ENCODE results near the gene GCDH.

GCDH gene

DNA sequence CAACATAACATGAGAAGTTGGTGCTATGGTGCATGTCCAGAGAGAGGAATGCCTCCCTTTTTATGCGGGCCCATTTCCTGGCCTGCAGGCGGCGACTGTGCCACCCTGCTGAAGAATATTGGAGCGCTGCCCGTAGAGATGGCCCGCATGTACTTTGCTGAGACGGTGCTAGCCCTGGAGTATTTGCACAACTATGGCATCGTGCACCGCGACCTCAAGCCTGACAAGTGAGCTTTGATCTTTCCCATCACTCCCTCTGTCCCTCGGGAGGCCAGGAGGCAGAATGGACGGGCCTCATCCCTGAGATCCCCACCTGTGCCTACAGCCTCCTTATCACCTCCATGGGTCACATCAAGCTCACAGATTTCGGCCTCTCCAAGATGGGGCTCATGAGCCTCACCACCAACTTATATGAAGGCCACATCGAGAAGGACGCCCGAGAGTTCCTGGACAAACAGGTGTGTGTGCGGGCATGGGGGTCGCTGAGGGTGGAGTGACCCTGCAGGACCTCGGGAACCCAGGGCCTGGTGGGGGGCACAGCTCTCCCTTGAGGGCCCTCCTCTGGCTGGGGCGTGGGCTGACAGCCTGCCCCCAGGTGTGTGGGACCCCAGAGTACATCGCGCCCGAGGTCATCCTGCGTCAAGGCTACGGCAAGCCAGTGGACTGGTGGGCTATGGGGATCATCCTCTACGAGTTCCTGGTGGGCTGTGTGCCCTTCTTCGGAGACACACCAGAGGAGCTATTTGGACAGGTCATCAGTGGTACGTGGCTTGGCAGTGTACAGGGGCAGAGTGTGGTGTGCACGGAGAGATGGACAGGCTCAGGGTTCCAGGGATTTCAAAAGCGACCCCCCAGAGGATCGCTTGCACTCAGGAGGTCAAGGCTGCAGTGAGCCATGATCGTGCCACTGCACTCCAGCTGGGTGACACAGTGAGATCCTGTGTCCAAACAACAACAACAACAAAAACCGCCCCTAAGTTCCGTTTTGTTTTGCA is 25.9 kb upstream of the GCDH start:
- no peaks in the 10 kb centered on the region for H3K36me3 ChIP-seq (ENCODE audit: control insufficient read depth, insufficient read depth, low read length)
- H3K4me3 ChIP-seq (ENCODE audit: low read length), result no peak overlapping the region
- H3K27me3 ChIP-seq (ENCODE audit: control insufficient read depth, insufficient read depth, low read length), result no peaks in the 10 kb centered on the region
- H3K9me3 ChIP-seq (ENCODE audit: control insufficient read depth, low read length), result no peaks in the 10 kb centered on the region
- H3K9ac ChIP-seq (ENCODE audit: low read length), result no peak overlapping the region
- peaks cover 13% of the 10 kb centered on the region for H3K4me1 ChIP-seq (ENCODE audit: control insufficient read depth, insufficient read depth, low read length)

DNA sequence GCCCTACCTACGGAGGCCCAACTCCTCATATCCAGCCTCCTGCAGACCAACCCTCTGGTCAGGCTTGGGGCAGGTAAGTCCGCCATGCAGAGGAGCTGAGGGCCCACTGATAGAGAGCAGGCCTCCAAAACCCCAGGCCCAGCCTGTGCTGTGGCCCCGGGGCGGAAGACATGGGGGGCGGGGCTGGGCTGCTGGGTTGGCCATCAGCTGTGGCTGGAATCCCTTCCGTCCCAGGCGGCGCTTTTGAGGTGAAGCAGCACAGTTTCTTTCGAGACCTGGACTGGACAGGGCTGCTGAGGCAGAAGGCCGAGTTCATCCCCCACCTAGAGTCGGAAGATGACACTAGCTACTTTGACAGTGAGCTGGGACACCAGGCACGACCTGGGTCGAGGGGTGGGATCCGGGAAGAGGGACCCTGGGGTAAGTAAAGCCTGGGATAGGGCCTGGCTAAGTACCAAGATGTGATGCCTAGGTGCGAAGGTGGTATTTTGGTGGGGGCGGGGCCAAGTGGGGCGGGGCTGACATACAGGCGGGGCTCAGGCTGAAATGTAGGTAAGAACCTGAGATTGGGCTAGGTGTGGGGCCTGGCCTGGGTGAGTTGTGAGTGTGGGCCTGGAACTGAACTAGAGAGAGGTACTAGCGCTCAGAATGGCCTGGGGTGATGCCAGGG is 25.1 kb upstream of the GCDH start:
- H3K36me3 ChIP-seq (ENCODE audit: control insufficient read depth, insufficient read depth, low read length), result no peaks in the 10 kb centered on the region
- no peak overlapping the region for H3K9ac ChIP-seq (ENCODE audit: low read length)
- H3K27me3 ChIP-seq (ENCODE audit: control insufficient read depth, insufficient read depth, low read length), result no peaks in the 10 kb centered on the region
- H3K4me3 ChIP-seq (ENCODE audit: low read length), result no peak overlapping the region
- H3K4me1 ChIP-seq (ENCODE audit: control insufficient read depth, insufficient read depth, low read length), result peaks cover 13% of the 10 kb centered on the region
- H3K9me3 ChIP-seq (ENCODE audit: control insufficient read depth, low read length), result no peaks in the 10 kb centered on the region

DNA sequence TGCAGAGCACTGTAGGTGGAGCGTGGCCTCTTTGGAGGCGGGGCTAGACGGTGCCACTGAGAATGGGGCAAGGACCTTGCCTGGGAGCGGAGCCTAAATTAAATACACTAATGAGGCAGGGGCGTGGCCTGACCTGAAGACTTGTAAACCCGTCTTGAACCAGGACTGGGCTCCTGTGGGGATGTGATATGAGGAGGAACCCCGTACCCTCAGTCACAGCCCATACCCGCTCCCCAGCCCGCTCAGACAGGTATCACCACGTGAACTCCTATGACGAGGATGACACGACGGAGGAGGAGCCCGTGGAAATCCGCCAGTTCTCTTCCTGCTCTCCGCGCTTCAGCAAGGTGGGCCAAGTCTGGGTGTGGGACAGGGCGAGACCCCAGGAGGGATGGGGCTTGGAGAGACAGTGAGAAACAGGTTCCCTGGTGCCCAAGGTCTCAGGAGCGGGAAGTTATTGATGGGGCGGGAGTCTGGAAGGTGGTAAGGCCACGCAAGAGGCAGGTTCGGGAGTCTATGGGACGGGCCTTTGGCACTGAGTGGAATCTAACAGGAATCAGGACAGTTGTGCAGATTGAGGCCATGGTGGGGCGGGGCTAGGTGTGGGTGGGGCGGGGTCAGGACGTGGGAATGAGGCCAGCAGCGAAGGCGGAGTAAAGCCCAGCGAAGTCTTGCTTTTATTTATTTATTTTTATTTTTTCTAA is 24.4 kb upstream of the GCDH start:
- no peak overlapping the region for H3K9ac ChIP-seq (ENCODE audit: low read length)
- no peak overlapping the region for H3K4me3 ChIP-seq (ENCODE audit: low read length)
- peaks cover 13% of the 10 kb centered on the region for H3K4me1 ChIP-seq (ENCODE audit: control insufficient read depth, insufficient read depth, low read length)
- no peaks in the 10 kb centered on the region for H3K9me3 ChIP-seq (ENCODE audit: control insufficient read depth, low read length)
- no peaks in the 10 kb centered on the region for H3K27me3 ChIP-seq (ENCODE audit: control insufficient read depth, insufficient read depth, low read length)
- H3K36me3 ChIP-seq (ENCODE audit: control insufficient read depth, insufficient read depth, low read length), result no peaks in the 10 kb centered on the region

DNA sequence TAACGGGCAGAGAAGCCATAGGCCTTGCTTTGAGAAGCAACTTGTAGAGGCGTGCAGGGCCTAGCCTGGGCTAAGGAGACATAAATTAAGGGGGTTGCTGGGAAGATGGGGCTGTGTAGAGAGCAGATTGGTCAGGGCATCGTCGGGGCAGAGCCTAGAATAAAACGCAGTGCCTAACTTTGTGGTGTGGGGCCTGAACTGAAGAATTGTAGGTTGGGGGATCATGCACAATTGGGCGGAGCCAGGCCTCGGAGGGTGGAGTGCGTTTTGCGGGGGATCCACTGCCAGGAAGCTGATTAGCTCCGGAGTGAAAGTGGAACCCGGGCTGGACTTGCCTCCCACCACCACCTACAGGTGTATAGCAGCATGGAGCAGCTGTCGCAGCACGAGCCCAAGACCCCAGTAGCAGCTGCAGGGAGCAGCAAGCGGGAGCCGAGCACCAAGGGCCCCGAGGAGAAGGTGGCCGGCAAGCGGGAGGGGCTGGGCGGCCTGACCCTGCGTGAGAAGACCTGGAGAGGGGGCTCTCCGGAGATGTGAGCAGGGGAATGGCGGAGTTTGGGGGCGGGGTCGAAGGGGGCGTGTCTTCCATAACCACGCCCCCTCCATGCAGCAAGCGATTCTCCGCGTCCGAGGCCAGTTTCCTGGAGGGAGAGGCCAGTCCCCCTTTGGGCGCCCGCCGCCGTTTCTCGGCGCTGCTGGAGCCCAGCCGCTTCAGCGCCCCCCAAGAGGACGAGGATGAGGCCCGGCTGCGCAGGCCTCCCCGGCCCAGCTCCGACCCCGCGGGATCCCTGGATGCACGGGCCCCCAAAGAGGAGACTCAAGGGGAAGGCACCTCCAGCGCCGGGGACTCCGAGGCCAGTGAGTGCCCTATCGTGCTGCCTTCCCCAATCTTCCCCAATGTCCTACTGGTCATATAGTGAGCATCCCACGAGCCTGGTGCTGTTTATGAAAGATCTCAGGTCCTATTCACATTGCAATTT is 23.6 kb upstream of the GCDH start:
- Histone ChIP-seq H3K9ac (ENCODE audit: low read length) (no peak overlapping the region), H3K4me3 (ENCODE audit: low read length) (peak overlapping the region; percentile 22)

DNA sequence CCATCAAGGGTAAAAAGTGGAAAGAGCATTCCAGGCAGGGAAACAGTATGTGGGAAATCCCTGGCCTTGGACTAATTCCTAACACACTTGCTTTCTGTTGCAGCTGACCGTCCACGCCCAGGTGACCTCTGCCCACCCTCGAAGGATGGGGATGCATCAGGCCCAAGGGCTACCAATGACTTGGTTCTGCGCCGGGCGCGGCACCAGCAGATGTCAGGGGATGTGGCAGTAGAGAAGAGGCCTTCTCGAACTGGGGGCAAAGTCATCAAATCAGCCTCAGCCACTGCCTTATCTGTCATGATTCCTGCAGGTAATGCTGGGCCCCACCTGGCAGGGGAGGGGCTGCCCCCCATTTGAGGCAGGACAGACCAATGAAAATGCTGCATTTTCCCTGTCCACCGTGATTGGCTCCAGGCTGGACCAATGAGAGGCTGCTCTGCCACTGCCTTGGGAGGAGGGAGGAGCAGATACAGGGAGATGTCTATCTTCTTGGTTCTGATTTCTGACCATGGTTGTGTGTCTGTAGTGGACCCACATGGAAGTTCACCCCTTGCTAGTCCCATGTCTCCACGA is 22.3 kb upstream of the GCDH start:
- Histone ChIP-seq H3K36me3 (ENCODE audit: control insufficient read depth, insufficient read depth, low read length) (no peaks in the 10 kb centered on the region), H3K4me1 (ENCODE audit: control insufficient read depth, insufficient read depth, low read length) (peaks cover 18% of the 10 kb centered on the region), H3K9me3 (ENCODE audit: control insufficient read depth, low read length) (no peaks in the 10 kb centered on the region), H3K9ac (ENCODE audit: low read length) (no peak overlapping the region), H3K4me3 (ENCODE audit: low read length) (no peak overlapping the region), H3K27me3 (ENCODE audit: control insufficient read depth, insufficient read depth, low read length) (no peaks in the 10 kb centered on the region)

More for the DNA sequence above, 23.6 kb upstream of the GCDH start:
- peaks cover 13% of the 10 kb centered on the region for H3K4me1 ChIP-seq (ENCODE audit: control insufficient read depth, insufficient read depth, low read length)
- H3K9me3 ChIP-seq (ENCODE audit: control insufficient read depth, low read length), result no peaks in the 10 kb centered on the region
- no peaks in the 10 kb centered on the region for H3K36me3 ChIP-seq (ENCODE audit: control insufficient read depth, insufficient read depth, low read length)
- H3K27me3 ChIP-seq (ENCODE audit: control insufficient read depth, insufficient read depth, low read length), result no peaks in the 10 kb centered on the region

DNA sequence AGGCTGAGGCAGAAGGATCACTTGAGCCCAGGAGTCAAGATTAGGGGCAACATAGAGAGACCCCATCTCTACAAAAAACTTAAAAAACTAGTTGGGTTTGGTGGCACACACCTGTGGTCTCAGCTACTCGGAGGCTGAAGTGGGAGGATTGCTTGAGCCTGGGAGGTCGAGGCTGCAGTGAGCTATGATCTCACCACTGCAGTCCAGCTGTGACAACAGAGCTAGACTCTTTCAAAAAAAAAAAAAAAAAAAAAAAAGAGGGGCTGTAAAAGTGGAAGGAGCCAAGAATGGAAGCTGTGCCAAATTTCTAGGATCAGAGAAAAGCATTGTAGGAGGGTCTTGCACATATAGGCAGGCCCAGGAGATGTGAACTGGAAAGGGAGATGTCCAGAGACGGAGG is 19.3 kb upstream of the GCDH start:
- H3K9ac ChIP-seq (ENCODE audit: low read length), result no peak overlapping the region
- no peaks in the 10 kb centered on the region for H3K27me3 ChIP-seq (ENCODE audit: control insufficient read depth, insufficient read depth, low read length)
- H3K9me3 ChIP-seq (ENCODE audit: control insufficient read depth, low read length), result no peaks in the 10 kb centered on the region
- no peaks in the 10 kb centered on the region for H3K36me3 ChIP-seq (ENCODE audit: control insufficient read depth, insufficient read depth, low read length)
- H3K4me1 ChIP-seq (ENCODE audit: control insufficient read depth, insufficient read depth, low read length), result peaks cover 19% of the 10 kb centered on the region
- no peak overlapping the region for H3K4me3 ChIP-seq (ENCODE audit: low read length)

DNA sequence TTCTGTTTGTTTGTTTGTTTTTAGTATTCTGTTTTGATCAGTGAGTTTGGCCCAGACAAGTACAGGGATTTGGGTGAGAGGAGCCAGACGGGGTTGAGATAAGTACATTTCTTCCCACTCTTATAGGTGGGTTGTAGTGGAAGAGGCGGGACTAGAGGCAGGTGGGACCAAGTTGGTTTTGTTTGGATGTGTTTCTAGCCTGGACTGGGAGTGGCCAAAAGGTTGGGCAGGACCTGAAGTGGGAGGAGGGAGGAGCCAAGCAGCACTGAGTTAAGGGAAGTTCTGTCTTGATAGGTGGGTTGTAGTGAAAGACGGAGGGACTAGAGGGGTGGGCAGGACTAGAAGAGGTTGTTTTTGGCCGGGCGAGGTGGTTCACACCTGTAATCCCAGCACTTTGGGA is 18.7 kb upstream of the GCDH start:
- H3K4me3 ChIP-seq (ENCODE audit: low read length), result no peak overlapping the region
- H3K9me3 ChIP-seq (ENCODE audit: control insufficient read depth, low read length), result no peaks in the 10 kb centered on the region
- no peak overlapping the region for H3K9ac ChIP-seq (ENCODE audit: low read length)
- no peaks in the 10 kb centered on the region for H3K36me3 ChIP-seq (ENCODE audit: control insufficient read depth, insufficient read depth, low read length)
- no peaks in the 10 kb centered on the region for H3K27me3 ChIP-seq (ENCODE audit: control insufficient read depth, insufficient read depth, low read length)
- H3K4me1 ChIP-seq (ENCODE audit: control insufficient read depth, insufficient read depth, low read length), result peaks cover 16% of the 10 kb centered on the region

DNA sequence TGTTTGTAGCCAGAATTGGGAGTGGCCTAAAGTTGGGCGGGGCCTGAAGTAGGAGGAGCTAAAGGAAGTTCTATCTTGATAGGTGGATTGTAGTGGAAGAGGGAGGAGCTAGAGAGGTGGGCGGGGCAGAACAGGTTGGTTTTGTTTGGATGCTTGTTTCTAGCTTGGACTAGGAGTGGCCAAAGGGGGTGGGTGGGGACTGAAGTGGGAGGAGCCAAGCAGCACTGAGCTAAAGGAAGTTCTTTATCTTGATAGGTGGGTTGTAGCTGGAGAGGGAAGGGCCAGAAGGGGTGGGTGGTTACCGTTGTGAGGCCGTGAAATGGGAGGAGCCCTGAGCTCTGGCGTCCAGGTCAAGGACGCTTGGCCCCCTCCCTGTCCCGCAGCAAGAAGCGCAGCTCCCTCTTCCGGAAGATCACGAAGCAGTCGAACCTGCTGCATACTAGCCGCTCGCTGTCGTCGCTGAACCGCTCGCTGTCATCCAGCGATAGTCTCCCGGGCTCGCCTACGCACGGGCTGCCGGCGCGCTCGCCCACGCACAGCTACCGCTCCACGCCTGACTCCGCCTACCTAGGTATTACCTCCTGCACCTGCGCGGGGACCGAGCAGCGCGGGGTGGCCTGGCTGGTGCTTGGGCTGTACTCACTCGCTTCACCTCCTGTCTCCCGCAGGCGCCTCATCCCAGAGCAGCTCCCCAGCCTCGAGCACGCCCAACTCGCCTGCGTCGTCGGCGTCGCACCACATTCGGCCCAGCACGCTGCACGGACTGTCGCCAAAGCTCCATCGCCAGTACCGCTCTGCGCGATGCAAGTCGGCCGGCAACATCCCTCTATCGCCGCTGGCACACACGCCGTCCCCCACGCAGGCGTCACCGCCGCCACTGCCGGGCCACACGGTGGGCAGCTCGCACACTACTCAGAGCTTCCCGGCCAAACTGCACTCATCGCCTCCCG is 17.7 kb upstream of the GCDH start:
- Histone ChIP-seq H3K27me3 (ENCODE audit: control insufficient read depth, insufficient read depth, low read length) (no peaks in the 10 kb centered on the region), H3K9ac (ENCODE audit: low read length) (peak overlapping the region; percentile 17), H3K4me1 (ENCODE audit: control insufficient read depth, insufficient read depth, low read length) (peaks cover 9% of the 10 kb centered on the region), H3K9me3 (ENCODE audit: control insufficient read depth, low read length) (no peaks in the 10 kb centered on the region), H3K4me3 (ENCODE audit: low read length) (peak overlapping the region; percentile 9), H3K36me3 (ENCODE audit: control insufficient read depth, insufficient read depth, low read length) (no peaks in the 10 kb centered on the region)

DNA sequence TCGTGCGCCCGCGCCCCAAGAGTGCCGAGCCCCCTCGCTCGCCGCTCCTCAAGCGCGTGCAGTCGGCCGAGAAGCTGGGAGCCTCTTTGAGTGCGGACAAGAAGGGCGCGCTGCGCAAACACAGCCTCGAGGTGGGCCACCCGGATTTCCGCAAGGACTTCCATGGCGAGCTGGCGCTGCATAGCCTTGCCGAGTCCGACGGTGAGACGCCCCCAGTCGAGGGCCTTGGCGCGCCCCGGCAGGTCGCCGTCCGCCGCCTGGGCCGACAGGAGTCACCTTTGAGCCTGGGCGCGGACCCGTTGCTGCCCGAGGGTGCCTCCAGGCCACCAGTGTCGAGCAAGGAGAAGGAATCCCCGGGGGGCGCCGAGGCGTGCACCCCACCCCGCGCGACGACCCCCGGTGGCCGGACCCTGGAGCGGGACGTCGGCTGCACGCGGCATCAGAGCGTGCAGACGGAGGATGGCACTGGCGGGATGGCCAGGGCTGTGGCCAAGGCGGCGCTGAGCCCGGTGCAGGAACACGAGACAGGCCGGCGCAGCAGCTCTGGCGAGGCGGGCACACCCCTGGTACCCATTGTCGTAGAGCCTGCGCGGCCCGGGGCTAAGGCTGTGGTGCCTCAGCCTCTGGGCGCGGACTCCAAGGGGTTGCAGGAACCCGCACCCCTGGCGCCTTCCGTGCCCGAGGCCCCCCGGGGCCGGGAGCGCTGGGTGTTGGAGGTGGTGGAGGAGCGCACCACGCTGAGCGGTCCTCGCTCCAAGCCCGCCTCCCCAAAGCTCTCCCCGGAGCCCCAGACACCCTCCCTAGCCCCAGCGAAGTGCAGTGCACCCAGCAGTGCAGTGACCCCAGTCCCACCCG is 16.8 kb upstream of the GCDH start:
- Histone ChIP-seq H3K4me3 (ENCODE audit: low read length) (peak overlapping the region; percentile 9), H3K36me3 (ENCODE audit: control insufficient read depth, insufficient read depth, low read length) (no peaks in the 10 kb centered on the region), H3K27me3 (ENCODE audit: control insufficient read depth, insufficient read depth, low read length) (no peaks in the 10 kb centered on the region), H3K4me1 (ENCODE audit: control insufficient read depth, insufficient read depth, low read length) (peaks cover 9% of the 10 kb centered on the region), H3K9ac (ENCODE audit: low read length) (no peak overlapping the region), H3K9me3 (ENCODE audit: control insufficient read depth, low read length) (no peaks in the 10 kb centered on the region)

DNA sequence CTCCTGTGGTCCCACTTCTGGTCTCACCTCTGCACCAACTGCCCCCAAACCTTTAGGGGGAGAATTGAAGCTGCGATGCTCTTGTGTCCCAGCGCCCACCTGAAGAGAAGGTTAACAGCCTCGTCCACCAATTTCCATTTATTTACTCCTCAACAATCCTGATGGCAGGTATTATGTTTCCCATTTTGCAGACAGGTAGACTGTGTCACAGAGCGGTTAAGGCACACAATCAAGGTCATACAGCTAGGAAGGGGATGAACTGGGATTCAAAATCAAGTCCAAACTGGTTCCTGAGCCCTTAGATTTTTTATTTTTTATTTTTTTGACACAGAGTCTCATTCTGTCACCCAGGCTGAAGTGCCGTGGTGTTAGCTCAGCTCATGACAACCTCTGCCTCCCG is 15.9 kb upstream of the GCDH start:
- no peaks in the 10 kb centered on the region for H3K9me3 ChIP-seq (ENCODE audit: control insufficient read depth, low read length)
- H3K27me3 ChIP-seq (ENCODE audit: control insufficient read depth, insufficient read depth, low read length), result no peaks in the 10 kb centered on the region
- no peak overlapping the region for H3K9ac ChIP-seq (ENCODE audit: low read length)
- no peaks in the 10 kb centered on the region for H3K36me3 ChIP-seq (ENCODE audit: control insufficient read depth, insufficient read depth, low read length)
- peaks cover 10% of the 10 kb centered on the region for H3K4me1 ChIP-seq (ENCODE audit: control insufficient read depth, insufficient read depth, low read length)
- no peak overlapping the region for H3K4me3 ChIP-seq (ENCODE audit: low read length)

All from mucosa of stomach (tissue), 1 donor.